NB4 (cell line): ENCODE results near the gene KSR2.

Experiments
- CTCF ChIP-seq: IDR thresholded peaks from one replicate; pipeline ENCODE4 v1.5.1; 2012; ENCODE audit warnings: low read depth, low read length
- MAX ChIP-seq: IDR thresholded peaks from 2 replicates; pipeline ENCODE4 v1.6.1; 2011; ENCODE audit warnings: low read depth, low read length
- MYC ChIP-seq: IDR thresholded peaks from 2 replicates; pipeline ENCODE4 v1.6.1; 2011; ENCODE audit warnings: low read depth, low read length
- POLR2A ChIP-seq: IDR thresholded peaks from 2 replicates; pipeline ENCODE4 v1.6.1; 2011; ENCODE audit warnings: mild to moderate bottlenecking; ENCODE audit not compliant: insufficient read length; ENCODE audit errors: extremely low read depth

- TF ChIP-seq CTCF (no peak), POLR2A (no peak), MAX (no peak), MYC (no peak)
Measured at GRCh38 chr12:117522559-117522958, 446.2 kb downstream of the KSR2 start.
